Esophagus muscularis mucosa (tissue), 4 donors: ENCODE results near the gene NPAS3.

Experiments used
- CTCF ChIP-seq, 3 experiments: fragments of 200-600 bp in 2 of 3; fragments of 450-650 bp in 1 of 3; sonication (generic) in 2 of 3; IDR thresholded peaks; one replicate each; pipeline ENCODE4 v1.5.1; 2017 to 2019; ENCODE audit warnings: antibody characterized with exemption in 3 of 3, mild to moderate bottlenecking in 2 of 3, moderate library complexity in 1 of 3
- EP300 ChIP-seq: sonication (generic); formaldehyde crosslinking; IDR thresholded peaks from one replicate; pipeline ENCODE4 v1.6.1; 2017; ENCODE audit warnings: antibody characterized with exemption
- POLR2A ChIP-seq: fragments of 450-650 bp; IDR thresholded peaks from one replicate; pipeline ENCODE4 v1.6.1; 2017; ENCODE audit warnings: antibody characterized with exemption, moderate library complexity, mild to moderate bottlenecking, low read depth
- POLR2AphosphoS5 ChIP-seq, 2 donors: sonication (generic); formaldehyde crosslinking; IDR thresholded peaks; one replicate each; pipeline ENCODE4 v1.6.1; 2017; ENCODE audit warnings: antibody characterized with exemption in 2 of 2

- TF ChIP-seq CTCF (IDR thresholded peaks at IDR 0.05) (peak; percentile 40 to 58 (median 40)), POLR2A (no peak), POLR2AphosphoS5 (IDR thresholded peaks at IDR 0.05) (no peak), EP300 (no peak)
Observed at GRCh38 chr14:32998433-32998832, 59.8 kb downstream of the NPAS3 start.
